H9 (cell line): ENCODE measurements around the gene CTSA. TPM values are rescaled to one million over a fixed set of nuclear protein-coding genes. Genes with fewer than 3 reads are reported as not detected.

Source experiments
- DNase-seq: peaks from one replicate; pipeline ENCODE4 v3.0.0-alpha.2; 2017
- H2AFZ ChIP-seq: one replicate; pipeline ENCODE4 v1.6.1; 2013; ENCODE audit warnings: mild to moderate bottlenecking, low read length, control low read depth, moderate library complexity
- H2AK5ac ChIP-seq: 2 replicates; pipeline ENCODE4 v1.6.1; 2013; ENCODE audit warnings: low read length, control low read depth, mixed read lengths; ENCODE audit not compliant: insufficient read length
- H2BK120ac ChIP-seq: one replicate; pipeline ENCODE4 v1.6.1; 2013; ENCODE audit warnings: low read depth, mild to moderate bottlenecking, low read length, control low read depth, inconsistent platforms; ENCODE audit not compliant: poor library complexity, severe bottlenecking
- H2BK12ac ChIP-seq: 2 replicates; pipeline ENCODE4 v1.6.1; 2013; ENCODE audit warnings: low read length, control low read depth, mixed read lengths, low read depth; ENCODE audit not compliant: insufficient read length
- H2BK15ac ChIP-seq: 2 replicates; pipeline ENCODE4 v1.6.1; 2013; ENCODE audit warnings: low read depth, low read length, control low read depth
- H2BK20ac ChIP-seq: one replicate; pipeline ENCODE4 v1.6.1; 2013; ENCODE audit warnings: low read depth, mild to moderate bottlenecking, low read length, control low read depth, inconsistent platforms; ENCODE audit not compliant: poor library complexity, severe bottlenecking
- H2BK5ac ChIP-seq: 2 replicates; pipeline ENCODE4 v1.6.1; 2013; ENCODE audit warnings: low read length, control low read depth, mixed read lengths; ENCODE audit not compliant: insufficient read length
- H3K14ac ChIP-seq: 2 replicates; pipeline ENCODE4 v1.6.1; 2013; ENCODE audit warnings: low read length, control low read depth; ENCODE audit not compliant: insufficient read depth
- H3K18ac ChIP-seq: 2 replicates; pipeline ENCODE4 v1.6.1; 2013; ENCODE audit warnings: low read depth, mild to moderate bottlenecking, mixed read lengths, low read length, control low read depth; ENCODE audit not compliant: insufficient read length
- H3K23ac ChIP-seq: 2 replicates; pipeline ENCODE4 v1.6.1; 2013; ENCODE audit warnings: low read length, control low read depth, mixed read lengths, low read depth; ENCODE audit not compliant: insufficient read length
- H3K23me2 ChIP-seq: 2 replicates; pipeline ENCODE4 v1.6.1; 2013; ENCODE audit warnings: low read depth, mild to moderate bottlenecking, mixed read lengths, low read length, control low read depth; ENCODE audit not compliant: insufficient read length, poor library complexity, severe bottlenecking
- H3K27ac ChIP-seq: 2 replicates; pipeline ENCODE4 v1.5.1; 2013; ENCODE audit warnings: low read length, control low read depth, mixed read lengths, low read depth; ENCODE audit not compliant: insufficient read length
- H3K27me3 ChIP-seq: 2 replicates; pipeline ENCODE4 v1.6.1; 2013; ENCODE audit warnings: low read length, control low read depth, inconsistent platforms; ENCODE audit not compliant: insufficient read depth
- H3K4ac ChIP-seq: 2 replicates; pipeline ENCODE4 v1.6.1; 2013; ENCODE audit warnings: low read depth, mild to moderate bottlenecking, control low read depth, inconsistent platforms, low read length, moderate library complexity
- H3K4me1 ChIP-seq: 2 replicates; pipeline ENCODE4 v1.6.1; 2013; ENCODE audit warnings: low read length, control low read depth, inconsistent platforms; ENCODE audit not compliant: insufficient read depth
- H3K4me2 ChIP-seq: 2 replicates; pipeline ENCODE4 v1.6.1; 2013; ENCODE audit warnings: low read length, control low read depth, mixed read lengths; ENCODE audit not compliant: insufficient read length, insufficient read depth
- H3K56ac ChIP-seq: 2 replicates; pipeline ENCODE4 v1.6.1; 2013; ENCODE audit warnings: low read depth, mild to moderate bottlenecking, mixed read lengths, low read length, control low read depth; ENCODE audit not compliant: insufficient read length
- H3K79me1 ChIP-seq: 2 replicates; pipeline ENCODE4 v1.6.1; 2013; ENCODE audit warnings: low read depth, mild to moderate bottlenecking, moderate library complexity, low read length, control low read depth, inconsistent platforms; ENCODE audit not compliant: insufficient read depth, poor library complexity, severe bottlenecking
- H3K79me2 ChIP-seq: 2 replicates; pipeline ENCODE4 v1.6.1; 2013; ENCODE audit warnings: low read length, control low read depth, inconsistent platforms; ENCODE audit not compliant: insufficient read depth
- H3K9ac ChIP-seq: 2 replicates; pipeline ENCODE4 v1.6.1; 2013; ENCODE audit warnings: low read length, control low read depth, mixed read lengths; ENCODE audit not compliant: insufficient read length; ENCODE audit errors: extremely low read depth
- H3K9me3 ChIP-seq: one replicate; pipeline ENCODE4 v1.6.1; 2013; ENCODE audit warnings: low read depth, low read length, inconsistent platforms; ENCODE audit not compliant: control insufficient read depth
- H3T11ph ChIP-seq: one replicate; pipeline ENCODE4 v1.6.1; 2013; ENCODE audit warnings: mild to moderate bottlenecking, low read length, control low read depth, inconsistent platforms
- H4K20me1 ChIP-seq: one replicate; pipeline ENCODE4 v1.6.1; 2013; ENCODE audit not compliant: control insufficient read depth, insufficient read length, insufficient read depth
- H4K5ac ChIP-seq: 2 replicates; pipeline ENCODE4 v1.6.1; 2013; ENCODE audit warnings: low read depth, mild to moderate bottlenecking, mixed read lengths, low read length, control low read depth; ENCODE audit not compliant: insufficient read length
- H4K8ac ChIP-seq: replicated peaks from 2 replicates; pipeline ENCODE4 v1.6.1; 2013; ENCODE audit warnings: low read length, control low read depth, mixed read lengths, low read depth; ENCODE audit not compliant: insufficient read length
- H4K91ac ChIP-seq: 2 replicates; pipeline ENCODE4 v1.6.1; 2013; ENCODE audit warnings: low read depth, mild to moderate bottlenecking, moderate library complexity, mixed read lengths, low read length, control low read depth; ENCODE audit not compliant: insufficient read length
- H3K27ac Mint-ChIP-seq, 3 experiments: 2 replicates in 2 of 3; 3 replicates in 1 of 3; pipeline ENCODE4 v1.8.0; 2020 to 2021; ENCODE audit warnings: mixed read lengths in 3 of 3, mild to moderate bottlenecking in 1 of 3, moderate library complexity in 1 of 3
- H3K27me3 Mint-ChIP-seq: 2 replicates; pipeline ENCODE4 v1.8.0; 2021; ENCODE audit warnings: low read depth, mild to moderate bottlenecking, moderate library complexity, mixed read lengths
- H3K36me3 Mint-ChIP-seq, 3 experiments: 2 replicates in 2 of 3; 3 replicates in 1 of 3; pipeline ENCODE4 v1.8.0; 2020 to 2021; ENCODE audit warnings: low read depth in 3 of 3, mixed read lengths in 3 of 3; ENCODE audit not compliant: insufficient read depth in 1 of 3
- H3K4me1 Mint-ChIP-seq, 2 experiments: 2 replicates each; pipeline ENCODE4 v1.8.0; 2020; ENCODE audit warnings: mixed read lengths in 2 of 2
- H3K4me3 Mint-ChIP-seq, 2 experiments: 2 replicates in 1 of 2; 3 replicates in 1 of 2; pipeline ENCODE4 v1.8.0; 2020 to 2021; ENCODE audit warnings: mild to moderate bottlenecking in 2 of 2, mixed read lengths in 2 of 2, moderate library complexity in 1 of 2
- H3K9me3 Mint-ChIP-seq, 2 experiments: 2 replicates in 1 of 2; 3 replicates in 1 of 2; pipeline ENCODE4 v1.8.0; 2020; ENCODE audit warnings: mild to moderate bottlenecking in 2 of 2, mixed read lengths in 2 of 2, moderate library complexity in 1 of 2
- WGBS: extraction: QIAGEN DNeasy Blood & Tissue Kit; methylation state at CpG from one replicate; pipeline ENCODE4 v1.1.7; 2013; ENCODE audit warnings: missing lambda C conversion rate, low lambda C conversion rate, mixed read lengths; ENCODE audit not compliant: insufficient read length; ENCODE audit errors: extremely low coverage; 5-methylcytosine and 5-hydroxymethylcytosine counted together
- total RNA-seq: library from RNA; stranded (reverse); gene quantifications from 2 replicates; pipeline ENCODE4 v1.2.1, GENCODE V29; 2021
- TF ChIP-seq, protein P1 (sequence below): fragments of 200-600 bp; sonication (generic); conservative IDR thresholded peaks from 3 replicates; pipeline ENCODE4 v1.8.0; 2021; ENCODE audit warnings: antibody characterized with exemption, mild to moderate bottlenecking

Gene CTSA
- total RNA-seq, 1 experiment from 2014 or later, result 64.4 TPM

- DNase-seq, result no peak
- H4K8ac ChIP-seq, result no peak overlapping the region
- H2AK5ac ChIP-seq, result no peak overlapping the region
- H2BK20ac ChIP-seq, result no peak overlapping the region
- no peak overlapping the region for H2BK120ac ChIP-seq
- no peaks in the 10 kb centered on the region for H3K27me3 ChIP-seq
- Mint-ChIP-seq H3K27me3 (no peaks in the 10 kb centered on the region; the same call in 1 of the 2 replicates), H3K36me3 (peaks cover 8 to 15% (median 14%) of the 10 kb centered on the region in 3 experiments; a peak in 6 of 7 replicates), H3K4me3 (peak overlapping the region in 1 of 2 experiments; percentile 46; a peak in 1 of 5 replicates), H3K4me1 (peaks cover 6 to 16% of the 10 kb centered on the region in 2 experiments), H3K27ac (no peak overlapping the region), H3K9me3 (no peaks in the 10 kb centered on the region)
- H2BK15ac ChIP-seq, result no peak overlapping the region
- no peaks in the 10 kb centered on the region for H3K79me2 ChIP-seq
- no peak overlapping the region for H4K5ac ChIP-seq
- TF ChIP-seq, protein P1, sequence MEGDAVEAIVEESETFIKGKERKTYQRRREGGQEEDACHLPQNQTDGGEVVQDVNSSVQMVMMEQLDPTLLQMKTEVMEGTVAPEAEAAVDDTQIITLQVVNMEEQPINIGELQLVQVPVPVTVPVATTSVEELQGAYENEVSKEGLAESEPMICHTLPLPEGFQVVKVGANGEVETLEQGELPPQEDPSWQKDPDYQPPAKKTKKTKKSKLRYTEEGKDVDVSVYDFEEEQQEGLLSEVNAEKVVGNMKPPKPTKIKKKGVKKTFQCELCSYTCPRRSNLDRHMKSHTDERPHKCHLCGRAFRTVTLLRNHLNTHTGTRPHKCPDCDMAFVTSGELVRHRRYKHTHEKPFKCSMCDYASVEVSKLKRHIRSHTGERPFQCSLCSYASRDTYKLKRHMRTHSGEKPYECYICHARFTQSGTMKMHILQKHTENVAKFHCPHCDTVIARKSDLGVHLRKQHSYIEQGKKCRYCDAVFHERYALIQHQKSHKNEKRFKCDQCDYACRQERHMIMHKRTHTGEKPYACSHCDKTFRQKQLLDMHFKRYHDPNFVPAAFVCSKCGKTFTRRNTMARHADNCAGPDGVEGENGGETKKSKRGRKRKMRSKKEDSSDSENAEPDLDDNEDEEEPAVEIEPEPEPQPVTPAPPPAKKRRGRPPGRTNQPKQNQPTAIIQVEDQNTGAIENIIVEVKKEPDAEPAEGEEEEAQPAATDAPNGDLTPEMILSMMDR, result no peak
- H4K91ac ChIP-seq, result no peak overlapping the region
- no peaks in the 10 kb centered on the region for H3K4me1 ChIP-seq
- H3K27ac ChIP-seq, result no peak overlapping the region
- no peak overlapping the region for H3K4ac ChIP-seq
- no CpG with 5 or more reads among the region's 5 CpGs for WGBS
- H4K20me1 ChIP-seq, result no peaks in the 10 kb centered on the region
- no peaks in the 10 kb centered on the region for H3K79me1 ChIP-seq
- H3K56ac ChIP-seq, result no peak overlapping the region
- H3K9ac ChIP-seq, result no peak overlapping the region
- no peak overlapping the region for H3K23ac ChIP-seq
- H3K4me2 ChIP-seq, result no peak overlapping the region
- no peak overlapping the region for H2BK5ac ChIP-seq
- no peak overlapping the region for H2AFZ ChIP-seq
- no peak overlapping the region for H3K14ac ChIP-seq
- no peak overlapping the region for H2BK12ac ChIP-seq
- no peak overlapping the region for H3K18ac ChIP-seq
- no peak overlapping the region for H3T11ph ChIP-seq
- H3K23me2 ChIP-seq, result peaks cover 16% of the 10 kb centered on the region
- no peaks in the 10 kb centered on the region for H3K9me3 ChIP-seq
These were observed 22.0 kb downstream of the CTSA start for GRCh38 chr20:45913116-45913515.
